SU-DHL-6 (cell line): Measurements from ENCODE around the gene SDS.

Source experiments
- H2AFZ ChIP-seq: fragments of 200-600 bp; sonication (generic); 2 replicates; pipeline ENCODE4 v1.6.1; 2014; ENCODE audit warnings: low read depth, mild to moderate bottlenecking, moderate library complexity, mixed read lengths, antibody characterized with exemption, low read length; ENCODE audit not compliant: severe bottlenecking
- H3F3A ChIP-seq: fragments of 200-600 bp; shearing (Covaris generic); 2 replicates; pipeline ENCODE4 v1.6.0; 2016; ENCODE audit warnings: antibody characterized with exemption, mild to moderate bottlenecking; ENCODE audit not compliant: insufficient read depth
- H3K27ac ChIP-seq: fragments of 200-600 bp; sonication (generic); 2 replicates; pipeline ENCODE4 v1.5.1; 2016; ENCODE audit warnings: low read depth, mild to moderate bottlenecking, low read length, moderate library complexity, mixed read lengths
- H3K27me3 ChIP-seq: fragments of 200-600 bp; sonication (generic), shearing (Covaris generic); 2 replicates; pipeline ENCODE4 v1.6.0; 2014; ENCODE audit warnings: mild to moderate bottlenecking, low read length
- H3K36me3 ChIP-seq: fragments of 200-600 bp; sonication (generic); 2 replicates; pipeline ENCODE4 v1.6.1; 2014; ENCODE audit warnings: mild to moderate bottlenecking, low read length, mixed read lengths
- H3K4me2 ChIP-seq: fragments of 300-600, 200-600 bp; shearing (Covaris generic), sonication (generic); 2 replicates; pipeline ENCODE4 v1.6.0; 2014; ENCODE audit warnings: low read length, low read depth, mild to moderate bottlenecking; ENCODE audit not compliant: poor library complexity, severe bottlenecking
- H3K4me3 ChIP-seq: fragments of 200-600 bp; sonication (generic); 2 replicates; pipeline ENCODE4 v1.5.1; 2014; ENCODE audit warnings: antibody characterized with exemption, low read length, mild to moderate bottlenecking, mixed read lengths; ENCODE audit not compliant: insufficient read depth, poor library complexity, severe bottlenecking
- H3K79me2 ChIP-seq: fragments of 200-600 bp; sonication (generic); 2 replicates; pipeline ENCODE4 v1.6.1; 2014; ENCODE audit warnings: mild to moderate bottlenecking, low read length, moderate library complexity; ENCODE audit not compliant: insufficient read depth
- H3K9ac ChIP-seq: fragments of 200-600 bp; sonication (generic); 2 replicates; pipeline ENCODE4 v1.7.0; 2014; ENCODE audit warnings: mild to moderate bottlenecking, low read length
- H3K9me2 ChIP-seq: fragments of 200-600 bp; sonication (generic); replicated peaks from 2 replicates; pipeline ENCODE4 v1.6.1; 2014; ENCODE audit warnings: low read length; ENCODE audit not compliant: insufficient read depth
- H3K9me3 ChIP-seq: fragments of 200-600 bp; sonication (generic); 2 replicates; pipeline ENCODE4 v1.6.1; 2014; ENCODE audit warnings: low read length, mixed read lengths; ENCODE audit not compliant: insufficient read depth
- H4K20me1 ChIP-seq: fragments of 200-600 bp; sonication (generic); 2 replicates; pipeline ENCODE4 v1.6.1; 2014; ENCODE audit warnings: low read depth, mild to moderate bottlenecking, antibody characterized with exemption, low read length, moderate library complexity, mixed read lengths
- EZH2phosphoT487 ChIP-seq: fragments of 200-600 bp; sonication (generic), shearing (Covaris generic); conservative IDR thresholded peaks from 2 replicates; pipeline ENCODE4 v1.6.1; 2018; ENCODE audit warnings: mild to moderate bottlenecking, antibody characterized with exemption, low read length, moderate library complexity, mixed read lengths
- TF ChIP-seq, protein P1 (sequence below): fragments of 200-600 bp; sonication (generic); IDR thresholded peaks from one replicate; pipeline ENCODE4 v1.5.1; 2017; ENCODE audit warnings: antibody characterized with exemption, mild to moderate bottlenecking, low read length, moderate library complexity; ENCODE audit not compliant: insufficient read depth, poor library complexity, severe bottlenecking

The SDS gene

DNA sequence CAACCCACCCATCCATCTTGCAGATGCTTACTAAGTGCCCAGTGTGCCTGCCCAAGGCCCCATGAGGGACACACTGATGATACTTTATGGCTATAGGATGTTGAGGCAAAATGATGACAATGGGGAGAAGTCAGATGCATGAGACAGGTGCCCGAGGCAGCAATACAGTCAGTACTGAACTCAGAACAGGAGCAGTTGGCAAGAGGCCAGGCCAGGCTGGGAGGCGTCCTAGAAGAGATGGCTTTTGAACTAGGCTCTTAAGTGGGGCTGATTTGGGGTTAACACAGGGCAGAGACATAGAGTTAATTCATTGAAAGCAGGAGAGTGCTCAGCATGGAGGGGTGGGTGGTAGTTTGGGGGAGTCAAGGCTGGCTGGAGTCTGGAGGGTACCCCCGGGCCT, 29.7 kb downstream of the SDS start:
- H2AFZ ChIP-seq, result no peak overlapping the region

DNA sequence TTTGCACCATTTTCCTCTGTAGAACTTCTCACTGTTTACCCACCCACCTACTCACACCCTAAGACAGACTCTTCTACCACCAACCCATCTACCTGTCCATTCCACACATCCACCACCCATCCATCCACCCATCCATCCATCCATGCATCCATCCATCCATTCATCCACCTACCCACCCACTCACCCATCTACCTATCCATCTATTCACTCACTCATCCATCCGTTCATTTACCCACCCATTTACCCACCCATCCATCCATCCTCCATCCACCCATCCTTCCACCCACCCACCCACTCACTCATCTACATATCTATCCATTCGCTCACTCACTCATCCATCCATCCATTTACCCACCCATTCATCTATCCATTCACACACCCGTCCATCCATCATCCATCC, 30.2 kb downstream of the SDS start:
- no peaks in the 10 kb centered on the region for H3K9me2 ChIP-seq
- H4K20me1 ChIP-seq, result no peaks in the 10 kb centered on the region
- no peaks in the 10 kb centered on the region for H3K36me3 ChIP-seq

More for the DNA sequence above, 29.7 kb downstream of the SDS start:
- Histone ChIP-seq H3K79me2 (no peaks in the 10 kb centered on the region), H3K9ac (no peak overlapping the region), H3K27me3 (no peaks in the 10 kb centered on the region), H3K9me3 (no peaks in the 10 kb centered on the region), H4K20me1 (no peaks in the 10 kb centered on the region), H3K36me3 (no peaks in the 10 kb centered on the region), H3K27ac (no peak overlapping the region), H3K4me3 (no peak overlapping the region), H3F3A (no peaks in the 10 kb centered on the region), H3K4me2 (no peak overlapping the region), H3K9me2 (no peaks in the 10 kb centered on the region)
- TF ChIP-seq EZH2phosphoT487, result no peak
- TF ChIP-seq, protein P1, sequence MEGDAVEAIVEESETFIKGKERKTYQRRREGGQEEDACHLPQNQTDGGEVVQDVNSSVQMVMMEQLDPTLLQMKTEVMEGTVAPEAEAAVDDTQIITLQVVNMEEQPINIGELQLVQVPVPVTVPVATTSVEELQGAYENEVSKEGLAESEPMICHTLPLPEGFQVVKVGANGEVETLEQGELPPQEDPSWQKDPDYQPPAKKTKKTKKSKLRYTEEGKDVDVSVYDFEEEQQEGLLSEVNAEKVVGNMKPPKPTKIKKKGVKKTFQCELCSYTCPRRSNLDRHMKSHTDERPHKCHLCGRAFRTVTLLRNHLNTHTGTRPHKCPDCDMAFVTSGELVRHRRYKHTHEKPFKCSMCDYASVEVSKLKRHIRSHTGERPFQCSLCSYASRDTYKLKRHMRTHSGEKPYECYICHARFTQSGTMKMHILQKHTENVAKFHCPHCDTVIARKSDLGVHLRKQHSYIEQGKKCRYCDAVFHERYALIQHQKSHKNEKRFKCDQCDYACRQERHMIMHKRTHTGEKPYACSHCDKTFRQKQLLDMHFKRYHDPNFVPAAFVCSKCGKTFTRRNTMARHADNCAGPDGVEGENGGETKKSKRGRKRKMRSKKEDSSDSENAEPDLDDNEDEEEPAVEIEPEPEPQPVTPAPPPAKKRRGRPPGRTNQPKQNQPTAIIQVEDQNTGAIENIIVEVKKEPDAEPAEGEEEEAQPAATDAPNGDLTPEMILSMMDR, result no peak

DNA sequence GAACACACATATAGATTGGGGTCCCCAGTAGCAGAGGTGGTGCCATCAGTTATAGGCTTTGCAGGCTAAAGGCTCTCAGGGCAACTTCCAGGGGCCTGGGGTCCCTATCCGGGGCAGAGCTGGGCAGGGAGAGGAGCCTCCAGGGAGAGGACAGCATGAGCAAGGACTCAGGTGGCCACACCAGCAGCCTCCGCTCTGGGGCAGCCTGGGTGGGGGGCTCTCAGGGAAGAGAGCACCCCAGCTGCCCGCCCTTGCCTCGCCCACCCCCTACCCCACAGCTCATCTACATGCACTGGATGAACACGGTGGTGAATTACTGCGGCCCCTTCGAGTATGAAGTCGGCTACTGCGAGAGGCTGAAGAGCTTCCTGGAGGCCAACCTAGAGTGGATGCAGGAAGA, 31.3 kb downstream of the SDS start:
- no peak overlapping the region for H3K9ac ChIP-seq
- H3F3A ChIP-seq, result no peaks in the 10 kb centered on the region

More for the DNA sequence above, 30.2 kb downstream of the SDS start:
- Histone ChIP-seq H3K79me2 (no peaks in the 10 kb centered on the region), H2AFZ (no peak overlapping the region), H3K27me3 (no peaks in the 10 kb centered on the region), H3K4me2 (no peak overlapping the region), H3K4me3 (no peak overlapping the region), H3K9me3 (no peaks in the 10 kb centered on the region), H3K27ac (no peak overlapping the region), H3F3A (no peaks in the 10 kb centered on the region), H3K9ac (no peak overlapping the region)
- TF ChIP-seq, protein P1, result no peak
- TF ChIP-seq EZH2phosphoT487, result no peak

More for the DNA sequence above, 31.3 kb downstream of the SDS start:
- no peaks in the 10 kb centered on the region for H3K27me3 ChIP-seq
- no peaks in the 10 kb centered on the region for H3K9me3 ChIP-seq
- H3K27ac ChIP-seq, result no peak overlapping the region
- no peak for TF ChIP-seq EZH2phosphoT487
- TF ChIP-seq, protein P1, result no peak
- H3K79me2 ChIP-seq, result no peaks in the 10 kb centered on the region
- no peaks in the 10 kb centered on the region for H4K20me1 ChIP-seq
- no peak overlapping the region for H2AFZ ChIP-seq
- H3K36me3 ChIP-seq, result no peaks in the 10 kb centered on the region
- H3K4me2 ChIP-seq, result no peak overlapping the region
- H3K4me3 ChIP-seq, result no peak overlapping the region
- H3K9me2 ChIP-seq, result no peaks in the 10 kb centered on the region
